NB4 (cell line): ENCODE measurements around the gene INSYN2A.

Experiments used
- MYC ChIP-seq: IDR thresholded peaks from 2 replicates; pipeline ENCODE4 v1.6.1; 2011; ENCODE audit warnings: low read depth, low read length
- TF ChIP-seq, protein P1 (sequence below): IDR thresholded peaks from one replicate; pipeline ENCODE4 v1.5.1; 2012; ENCODE audit warnings: low read depth, low read length

DNA sequence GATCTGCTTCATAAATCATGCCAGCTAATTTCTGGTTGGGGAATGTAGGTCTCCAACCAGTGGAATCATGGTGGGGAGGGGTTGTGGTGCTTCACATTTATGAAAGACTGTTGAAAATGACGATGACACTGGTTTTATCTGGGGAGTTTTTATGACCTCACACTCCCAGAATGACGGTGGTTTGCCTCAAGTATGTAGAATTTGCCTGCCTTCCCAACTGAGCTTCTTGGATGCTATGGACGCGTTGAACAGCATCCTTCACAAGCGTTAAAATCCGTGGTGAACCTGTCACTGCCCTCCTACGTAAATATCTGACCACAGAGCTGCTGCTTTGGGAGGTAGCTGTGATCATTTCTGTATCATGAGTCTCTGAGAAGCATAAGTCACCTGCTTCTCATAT is 3.3 kb downstream of the INSYN2A start:
- TF ChIP-seq, protein P1, sequence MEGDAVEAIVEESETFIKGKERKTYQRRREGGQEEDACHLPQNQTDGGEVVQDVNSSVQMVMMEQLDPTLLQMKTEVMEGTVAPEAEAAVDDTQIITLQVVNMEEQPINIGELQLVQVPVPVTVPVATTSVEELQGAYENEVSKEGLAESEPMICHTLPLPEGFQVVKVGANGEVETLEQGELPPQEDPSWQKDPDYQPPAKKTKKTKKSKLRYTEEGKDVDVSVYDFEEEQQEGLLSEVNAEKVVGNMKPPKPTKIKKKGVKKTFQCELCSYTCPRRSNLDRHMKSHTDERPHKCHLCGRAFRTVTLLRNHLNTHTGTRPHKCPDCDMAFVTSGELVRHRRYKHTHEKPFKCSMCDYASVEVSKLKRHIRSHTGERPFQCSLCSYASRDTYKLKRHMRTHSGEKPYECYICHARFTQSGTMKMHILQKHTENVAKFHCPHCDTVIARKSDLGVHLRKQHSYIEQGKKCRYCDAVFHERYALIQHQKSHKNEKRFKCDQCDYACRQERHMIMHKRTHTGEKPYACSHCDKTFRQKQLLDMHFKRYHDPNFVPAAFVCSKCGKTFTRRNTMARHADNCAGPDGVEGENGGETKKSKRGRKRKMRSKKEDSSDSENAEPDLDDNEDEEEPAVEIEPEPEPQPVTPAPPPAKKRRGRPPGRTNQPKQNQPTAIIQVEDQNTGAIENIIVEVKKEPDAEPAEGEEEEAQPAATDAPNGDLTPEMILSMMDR, result no peak
- no peak for TF ChIP-seq MYC
